NT2/D1 (cell line): ENCODE data around the gene SH3BP4.

Source experiments
- SUZ12 ChIP-seq: IDR thresholded peaks from 2 replicates; pipeline ENCODE4 v1.6.1; 2011; ENCODE audit not compliant: insufficient read length, insufficient read depth; ENCODE audit errors: extremely low read depth
- YY1 ChIP-seq: IDR thresholded peaks from 2 replicates; pipeline ENCODE4 v1.6.1; 2011; ENCODE audit not compliant: insufficient read length, insufficient read depth
- ZNF274 ChIP-seq: IDR thresholded peaks from 2 replicates; pipeline ENCODE4 v1.6.1; 2011; ENCODE audit warnings: mild to moderate bottlenecking, low read depth, low read length

DNA sequence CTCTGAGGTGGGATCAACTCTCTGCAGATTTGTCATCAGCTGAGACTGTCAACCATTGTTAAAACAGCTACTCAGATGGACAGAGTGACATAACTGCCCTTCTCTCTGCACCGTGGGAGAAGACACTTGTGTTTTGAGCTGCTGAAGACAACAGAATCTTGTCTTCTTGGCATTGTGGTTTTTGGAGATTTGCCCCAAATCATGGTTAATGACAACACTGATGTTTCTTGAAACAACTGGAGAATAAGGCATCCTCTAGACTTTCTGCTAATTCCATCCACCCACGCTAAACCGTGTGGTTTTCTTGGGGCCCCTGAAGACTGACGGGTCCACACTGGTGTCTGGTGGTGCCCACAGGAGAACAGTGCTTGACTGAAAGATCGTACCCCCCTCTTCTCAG is 39.5 kb downstream of the SH3BP4 start:
- no peak for TF ChIP-seq ZNF274
- no peak for TF ChIP-seq YY1
- no peak for TF ChIP-seq SUZ12
